PC-9 (cell line): Measurements from ENCODE around the gene GEMIN2.

Experiments used
- EZH2 ChIP-seq: fragments of 200-600 bp; sonication (generic); IDR thresholded peaks from 2 replicates; pipeline ENCODE4 v1.8.0; 2017; ENCODE audit warnings: antibody characterized with exemption, low read depth
- TF ChIP-seq, protein P1 (sequence below): fragments of 200-600 bp; sonication (generic); conservative IDR thresholded peaks from 2 replicates; pipeline ENCODE4 v1.6.1; 2017; ENCODE audit warnings: mixed run types, antibody characterized with exemption, mild to moderate bottlenecking, moderate library complexity

DNA sequence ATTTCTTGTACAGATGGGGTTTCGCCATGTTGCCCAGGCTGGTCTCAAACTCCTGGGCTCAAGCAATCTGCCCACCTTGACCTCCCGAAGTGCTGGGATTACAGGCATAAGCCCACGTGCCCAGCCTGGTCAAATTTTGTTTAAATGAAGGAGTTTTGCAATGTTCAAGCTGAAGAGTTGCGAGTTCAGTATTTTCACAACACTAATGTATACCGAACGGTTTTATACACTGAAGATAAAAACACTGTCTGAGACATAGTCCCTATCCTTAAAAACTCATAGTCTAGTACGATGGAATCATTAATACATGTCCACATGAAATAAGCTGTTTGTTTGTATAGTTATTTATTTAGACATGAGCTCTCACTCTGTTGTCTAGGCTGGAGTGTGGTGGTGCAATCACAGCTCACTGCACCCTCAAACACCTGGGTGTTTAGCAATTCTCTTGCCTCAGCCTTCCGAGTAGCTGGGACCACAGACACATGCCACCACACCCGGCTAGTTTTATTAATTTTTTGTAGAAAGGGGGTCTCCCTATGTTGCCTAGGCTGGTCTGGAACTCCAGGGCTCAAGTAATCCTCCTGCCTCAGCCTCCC is 40.6 kb downstream of the GEMIN2 start:
- TF ChIP-seq, protein P1, sequence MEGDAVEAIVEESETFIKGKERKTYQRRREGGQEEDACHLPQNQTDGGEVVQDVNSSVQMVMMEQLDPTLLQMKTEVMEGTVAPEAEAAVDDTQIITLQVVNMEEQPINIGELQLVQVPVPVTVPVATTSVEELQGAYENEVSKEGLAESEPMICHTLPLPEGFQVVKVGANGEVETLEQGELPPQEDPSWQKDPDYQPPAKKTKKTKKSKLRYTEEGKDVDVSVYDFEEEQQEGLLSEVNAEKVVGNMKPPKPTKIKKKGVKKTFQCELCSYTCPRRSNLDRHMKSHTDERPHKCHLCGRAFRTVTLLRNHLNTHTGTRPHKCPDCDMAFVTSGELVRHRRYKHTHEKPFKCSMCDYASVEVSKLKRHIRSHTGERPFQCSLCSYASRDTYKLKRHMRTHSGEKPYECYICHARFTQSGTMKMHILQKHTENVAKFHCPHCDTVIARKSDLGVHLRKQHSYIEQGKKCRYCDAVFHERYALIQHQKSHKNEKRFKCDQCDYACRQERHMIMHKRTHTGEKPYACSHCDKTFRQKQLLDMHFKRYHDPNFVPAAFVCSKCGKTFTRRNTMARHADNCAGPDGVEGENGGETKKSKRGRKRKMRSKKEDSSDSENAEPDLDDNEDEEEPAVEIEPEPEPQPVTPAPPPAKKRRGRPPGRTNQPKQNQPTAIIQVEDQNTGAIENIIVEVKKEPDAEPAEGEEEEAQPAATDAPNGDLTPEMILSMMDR = no peak
- TF ChIP-seq EZH2 = no peak
